ENCODE data around the gene STAM2. TPM values are rescaled to one million over a fixed set of nuclear protein-coding genes. Genes with fewer than 3 reads are reported as not detected.
"Not testable (repeated sequence)": the region's sequence is repeated elsewhere in the genome, so short reads cannot be mapped to it uniquely, and the experiment has no call there.

STAM2 gene
- polyA plus RNA-seq, 3 donors = 7.1 to 22.7 (median 7.6) TPM

DNA sequence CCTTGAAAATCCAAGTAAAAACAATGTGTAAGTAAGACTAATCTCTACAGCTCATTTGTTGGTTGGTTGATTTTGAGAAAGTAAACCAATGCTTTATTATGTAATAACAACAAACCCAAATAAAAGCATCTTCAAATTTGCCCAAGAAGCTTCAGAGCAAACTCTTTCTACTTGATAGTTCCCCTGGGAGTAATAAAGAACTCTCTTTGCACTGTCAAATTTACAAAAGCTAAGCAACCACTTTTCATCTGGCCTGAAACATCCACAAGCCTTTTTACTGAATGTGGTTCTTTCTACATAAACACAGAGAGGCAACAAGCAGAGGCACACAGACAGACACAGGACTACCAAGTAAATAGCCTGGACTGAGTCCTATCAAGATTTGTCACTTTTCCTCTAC is 47.9 kb downstream of the STAM2 start:
- no peak overlapping the region for H3K27ac ChIP-seq (ENCODE audit: low read depth, low read length)

DNA sequence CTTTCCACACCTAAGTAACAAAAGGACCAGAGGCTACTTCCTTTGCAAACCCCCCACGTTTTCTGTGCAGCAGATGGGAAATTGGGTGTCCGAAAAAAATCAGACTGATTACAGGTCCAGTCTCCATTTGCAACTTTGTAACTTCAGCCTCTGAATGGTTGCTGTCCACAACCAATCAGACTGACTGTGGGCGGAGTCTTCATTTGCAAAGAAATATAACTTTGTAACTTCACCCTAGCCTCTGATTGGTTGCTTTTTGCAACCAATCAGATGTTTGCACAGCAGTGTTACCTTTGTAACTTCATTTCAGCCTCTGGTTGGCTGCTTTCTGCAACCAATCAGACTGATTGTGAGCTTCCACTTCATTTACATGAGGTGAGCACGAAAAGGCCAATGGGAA is 48.9 kb downstream of the STAM2 start:
- WGBS, 3 donors = 86 to 98% (median 90%) methylated on average over 4 of the region's 4 CpGs
- H3K27ac ChIP-seq (ENCODE audit: low read depth, low read length) = no peak overlapping the region

DNA sequence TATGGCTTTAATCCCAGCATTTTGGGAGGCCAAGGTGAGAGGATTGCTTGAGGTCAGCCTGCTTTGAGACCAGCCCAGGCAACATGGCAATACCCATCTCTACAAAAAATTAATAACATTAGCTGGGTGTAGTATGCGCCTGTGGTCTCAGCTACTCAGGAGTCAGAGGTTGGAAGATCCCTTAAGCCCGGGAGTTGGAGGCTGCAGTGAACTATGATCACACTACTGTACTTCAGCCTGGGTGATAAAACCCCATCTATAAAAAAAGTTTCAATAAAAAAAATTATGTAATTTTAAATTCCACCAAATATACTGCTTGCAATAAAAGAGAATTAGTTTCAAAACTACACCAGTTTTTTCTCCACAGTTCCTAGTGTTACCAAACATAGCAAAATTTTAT is 53.4 kb downstream of the STAM2 start:
- H3K27ac ChIP-seq (ENCODE audit: low read depth, low read length) = no peak overlapping the region
- WGBS, 3 donors = 97 to 99% (median 98%) methylated on average over 2 of the region's 2 CpGs

DNA sequence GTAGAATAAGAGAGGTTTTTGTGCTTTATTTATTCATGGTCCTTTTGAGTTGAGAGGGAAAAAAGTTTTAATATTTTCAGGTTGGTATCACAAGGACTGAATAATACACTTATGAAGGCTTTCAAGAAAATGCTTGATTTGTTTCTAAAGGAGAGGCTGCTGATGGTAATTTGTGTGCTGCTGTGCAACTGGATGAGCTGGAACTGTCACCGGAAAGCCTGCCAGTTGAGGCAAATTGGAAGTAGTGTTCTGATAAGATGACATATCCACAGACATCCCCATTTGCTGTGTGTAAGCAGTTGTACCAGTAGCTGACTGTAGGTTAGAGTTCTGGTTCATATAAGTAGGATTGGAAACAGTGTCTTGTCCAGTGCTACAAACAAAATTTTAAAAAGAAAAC is 55.1 kb downstream of the STAM2 start:
- 89 to 100% (median 99%) methylated on average over 1 of the region's 1 CpG for WGBS, 3 donors
- no peak overlapping the region for H3K27ac ChIP-seq (ENCODE audit: low read depth, low read length)

DNA sequence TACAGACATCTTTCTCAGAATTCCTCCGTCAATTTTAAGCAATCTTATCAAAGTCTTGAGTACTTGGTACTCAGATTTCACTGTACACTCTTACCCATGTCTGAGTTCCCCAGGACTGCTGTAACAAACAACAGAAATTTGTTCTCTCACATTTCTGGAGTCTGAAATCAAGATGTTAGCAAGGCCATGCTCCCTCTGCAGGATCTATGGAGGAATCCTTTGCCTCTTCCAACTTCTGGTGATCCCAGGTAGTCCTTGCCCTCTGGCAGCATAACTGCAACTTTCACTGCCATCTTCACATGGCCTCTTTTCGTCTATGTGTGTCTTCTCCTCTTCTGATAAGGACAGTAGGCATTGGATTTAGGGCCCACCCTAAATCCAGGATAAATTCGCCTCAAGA is 59.6 kb downstream of the STAM2 start:
- H3K27ac ChIP-seq (ENCODE audit: low read depth, low read length) = no peak overlapping the region
- WGBS, 3 donors = 93 to 97% (median 96%) methylated on average over 3 of the region's 3 CpGs

DNA sequence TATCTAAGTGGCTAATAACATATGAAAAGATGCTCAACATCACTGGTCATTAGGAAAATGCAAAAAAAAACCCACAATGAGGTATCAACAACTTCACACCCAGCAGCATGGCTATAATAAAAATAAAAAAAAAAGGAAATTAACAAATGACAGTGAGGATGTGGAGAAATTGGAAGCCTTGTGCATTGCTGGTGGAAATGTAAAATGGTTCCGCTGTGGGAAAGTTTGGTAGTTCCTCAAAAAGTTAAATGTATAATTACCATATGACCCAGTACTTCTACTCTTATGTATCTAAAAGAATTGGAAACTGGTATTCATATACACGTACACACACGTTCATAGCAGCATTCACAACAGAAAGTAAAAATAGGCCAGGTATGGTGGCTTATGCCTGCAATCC is 61.2 kb downstream of the STAM2 start:
- 86 to 93% (median 86%) methylated on average over 3 of the region's 3 CpGs for WGBS, 3 donors
- no peak overlapping the region for H3K27ac ChIP-seq (ENCODE audit: low read depth, low read length)

DNA sequence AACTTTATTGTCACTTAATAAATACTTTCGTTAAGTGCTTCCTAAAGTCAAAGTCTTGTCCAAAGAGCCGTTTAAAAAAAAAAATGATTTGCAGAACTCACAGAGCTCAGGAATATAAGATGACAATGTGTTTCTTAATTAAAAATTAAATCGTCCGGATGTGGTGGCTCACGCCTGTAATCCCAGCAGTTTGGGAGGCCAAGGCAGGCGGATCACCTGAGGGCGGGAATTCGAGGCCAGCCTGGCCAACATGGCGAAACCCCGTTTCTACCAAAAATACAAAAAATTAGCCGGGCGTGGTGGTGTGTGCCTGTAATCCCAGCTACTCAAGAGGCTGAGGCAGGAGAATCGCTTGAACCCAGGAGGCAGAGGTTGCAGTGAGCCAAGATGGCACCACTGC is 68.4 kb downstream of the STAM2 start:
- not testable (repeated sequence) for H3K27ac ChIP-seq (ENCODE audit: low read depth, low read length)
- 94 to 97% (median 96%) methylated on average over 13 of the region's 13 CpGs for WGBS, 3 donors

DNA sequence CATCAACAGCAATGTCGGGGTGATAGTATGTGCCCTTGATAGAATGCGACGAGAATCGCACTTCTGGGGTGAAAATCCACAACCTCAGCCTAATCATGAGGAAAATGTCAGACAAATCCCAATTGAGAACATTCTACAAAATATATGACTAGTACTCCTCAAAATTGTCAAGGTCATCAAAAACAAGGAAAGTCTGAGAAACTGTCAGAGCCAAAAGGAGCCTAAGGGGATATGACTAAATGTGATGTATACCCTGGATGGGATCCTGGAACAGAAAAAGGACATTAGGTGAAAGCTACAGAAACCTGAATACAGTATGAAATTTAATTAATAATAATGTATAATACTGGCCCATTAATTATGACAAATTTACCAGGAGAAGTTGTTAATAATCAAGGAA is 69.1 kb downstream of the STAM2 start:
- WGBS, 3 donors = 84 to 86% (median 86%) methylated on average over 4 of the region's 4 CpGs
- H3K27ac ChIP-seq (ENCODE audit: low read depth, low read length) = no peak overlapping the region

DNA sequence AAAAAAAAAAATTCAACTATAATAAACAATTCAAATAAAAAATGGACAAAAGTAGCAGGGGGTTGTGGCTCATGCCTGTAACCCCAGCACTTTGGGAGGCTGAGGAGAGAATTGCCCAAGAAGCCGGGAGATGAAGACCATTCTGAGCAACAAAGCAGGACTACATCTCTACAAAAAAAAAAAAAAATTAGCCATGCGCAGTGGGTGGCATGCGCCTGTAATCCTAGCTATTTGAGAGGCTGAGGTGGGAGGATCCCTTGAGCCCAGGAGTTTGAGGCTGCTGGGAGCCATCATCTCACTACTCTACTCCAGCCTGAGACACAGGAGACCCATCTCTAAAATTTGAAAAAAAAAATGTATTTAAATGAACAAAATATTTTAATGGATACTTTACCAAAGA is 72.3 kb downstream of the STAM2 start:
- H3K27ac ChIP-seq (ENCODE audit: low read depth, low read length) = no peak overlapping the region
- 96 to 100% (median 97%) methylated on average over 3 of the region's 3 CpGs for WGBS, 3 donors

DNA sequence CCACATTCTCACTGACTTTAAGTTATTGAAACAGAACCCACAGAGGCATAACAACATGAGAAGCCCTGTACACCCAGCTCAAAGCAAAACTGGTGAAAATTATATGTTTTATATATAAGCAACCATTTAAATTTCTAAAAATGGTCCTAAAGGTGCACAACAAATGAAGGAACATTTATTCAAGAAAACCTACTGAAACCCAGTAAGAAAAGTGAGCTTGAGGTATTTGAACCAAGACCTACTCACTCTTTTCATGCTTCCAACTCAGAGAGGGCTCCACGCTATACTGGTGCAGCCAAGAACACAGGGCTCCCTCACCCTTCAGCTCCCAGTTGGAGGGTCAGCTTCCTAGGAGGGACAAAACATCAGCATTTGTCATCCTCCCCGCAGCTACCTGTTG is 74.6 kb downstream of the STAM2 start:
- H3K27ac ChIP-seq (ENCODE audit: low read depth, low read length) = no peak overlapping the region
- WGBS, 3 donors = 90 to 93% (median 91%) methylated on average over 2 of the region's 2 CpGs

DNA sequence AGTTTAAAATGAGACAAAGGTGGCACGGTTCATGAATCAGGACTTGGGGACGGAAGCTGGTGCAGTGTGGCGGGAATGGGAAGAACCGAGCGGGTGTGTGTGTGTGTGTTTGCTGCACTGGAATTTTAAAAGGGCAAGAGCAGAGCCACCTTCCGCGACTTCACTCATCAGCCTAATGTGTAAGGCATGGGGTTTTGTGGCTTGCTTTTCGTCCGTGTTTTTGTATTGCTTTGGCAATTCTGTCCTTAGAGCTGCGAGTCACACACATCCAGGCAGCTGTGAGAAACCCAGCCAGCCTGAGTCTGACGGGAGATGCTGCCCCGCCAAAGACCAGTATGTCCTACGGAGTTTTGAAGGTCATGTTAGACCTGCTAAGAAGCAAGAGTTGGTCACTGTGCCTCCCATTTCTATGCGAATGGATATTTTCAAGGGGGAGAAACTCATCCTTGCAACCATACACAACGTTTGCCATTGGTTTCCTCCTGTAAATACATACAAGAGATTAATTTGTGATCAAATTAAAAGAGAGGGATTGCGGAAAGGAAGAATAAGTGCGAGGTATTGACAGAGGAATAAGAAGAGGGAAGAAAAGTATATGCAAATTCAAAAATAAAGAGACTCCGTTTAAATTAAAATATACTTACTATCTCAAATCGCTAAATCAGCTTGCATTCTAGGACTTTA is 76.1 kb downstream of the STAM2 start:
- H3K27ac ChIP-seq (ENCODE audit: low read depth, low read length) = no peak overlapping the region
- 14 to 17% (median 16%) methylated on average over 19 of the region's 19 CpGs for WGBS, 3 donors

DNA sequence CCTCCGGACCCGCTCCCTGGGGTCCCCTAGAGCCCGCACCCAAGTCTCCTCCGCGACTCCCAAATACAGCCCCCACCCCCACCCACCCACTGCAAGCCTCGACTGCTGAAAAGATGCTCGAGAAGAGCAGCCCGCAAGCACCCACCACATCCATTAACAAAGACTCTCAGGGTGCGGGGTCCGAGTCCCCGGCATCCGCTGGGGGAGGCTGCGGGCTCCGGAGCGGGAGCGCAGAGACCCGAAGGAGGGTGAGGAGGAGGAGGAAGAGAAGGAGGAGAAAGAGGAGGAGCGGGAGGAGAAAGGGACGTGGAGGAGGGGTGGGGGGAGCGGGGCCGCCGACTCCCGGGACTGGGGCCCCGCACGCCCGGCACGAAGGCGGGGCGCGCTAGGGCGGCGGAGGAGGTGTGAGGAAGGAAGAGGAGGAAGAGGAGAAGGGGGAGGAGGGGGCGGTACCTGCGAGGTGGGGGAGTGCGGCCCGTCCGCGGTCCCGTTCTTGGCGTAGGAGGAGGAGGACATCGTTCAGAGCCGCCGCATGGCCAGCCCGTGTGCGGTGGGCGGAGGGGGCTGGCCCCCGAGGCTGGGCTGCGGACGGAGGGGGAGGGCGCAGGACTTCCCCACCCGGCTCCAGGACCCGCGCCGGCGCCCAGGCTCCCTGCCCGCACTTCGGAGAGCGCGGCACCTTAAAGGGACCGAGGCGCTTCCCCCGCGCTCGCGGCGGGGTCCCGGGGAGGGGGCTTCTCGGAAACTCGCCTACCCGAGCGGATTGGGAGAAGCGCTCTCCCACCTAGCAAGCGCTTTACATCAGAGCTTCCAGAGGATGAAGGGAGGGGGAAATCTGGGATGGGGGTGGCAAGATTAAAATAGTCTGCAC is 76.8 kb downstream of the STAM2 start, which contains the start of gene CACNB4:
TSS of gene CACNB4 (minus strand) at position 549 of the 871 bp plus-strand sequence.
- no peak within 1 kb of the TSS for H3K27ac ChIP-seq (ENCODE audit: low read depth, low read length)
- WGBS, 3 donors = 1% methylated on average over 52 to 73 of the region's 73 CpGs

DNA sequence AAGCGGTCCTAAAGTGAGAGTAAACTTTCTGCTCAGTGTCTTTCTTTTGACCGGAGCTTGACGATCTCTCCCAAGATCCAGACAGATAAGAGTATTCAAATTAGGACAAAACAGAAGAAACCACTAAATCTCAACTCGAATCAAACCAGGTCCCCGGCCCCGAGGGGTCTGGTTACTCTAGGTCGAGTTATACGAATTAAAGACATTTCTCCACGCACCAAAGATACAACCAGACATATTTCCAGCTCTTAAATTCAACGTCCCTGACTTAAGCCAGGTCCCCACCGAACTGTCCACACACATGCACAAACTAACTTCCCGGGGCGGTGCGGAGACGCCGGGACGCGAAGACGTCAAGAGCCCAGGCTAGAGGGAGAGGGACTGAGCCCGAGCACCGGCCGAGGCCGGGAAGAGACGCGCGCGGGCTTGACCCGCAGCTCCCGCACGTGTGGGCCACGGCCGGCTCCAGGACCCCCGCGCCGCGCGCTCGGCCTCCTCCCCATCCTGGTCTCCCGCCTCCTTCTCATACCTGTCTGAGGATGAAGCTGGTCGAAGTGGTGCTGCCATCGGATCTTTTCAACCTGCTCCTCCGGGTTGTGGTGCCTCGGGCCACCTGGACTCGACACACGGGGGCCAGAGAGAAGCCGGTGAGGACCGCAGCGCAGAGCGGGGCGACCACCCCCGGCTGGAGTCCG is 77.6 kb downstream of the STAM2 start:
- no peak overlapping the region for H3K27ac ChIP-seq (ENCODE audit: low read depth, low read length)
- WGBS, 3 donors = 0 to 1% (median 1%) methylated on average over 51 to 52 of the region's 52 CpGs

DNA sequence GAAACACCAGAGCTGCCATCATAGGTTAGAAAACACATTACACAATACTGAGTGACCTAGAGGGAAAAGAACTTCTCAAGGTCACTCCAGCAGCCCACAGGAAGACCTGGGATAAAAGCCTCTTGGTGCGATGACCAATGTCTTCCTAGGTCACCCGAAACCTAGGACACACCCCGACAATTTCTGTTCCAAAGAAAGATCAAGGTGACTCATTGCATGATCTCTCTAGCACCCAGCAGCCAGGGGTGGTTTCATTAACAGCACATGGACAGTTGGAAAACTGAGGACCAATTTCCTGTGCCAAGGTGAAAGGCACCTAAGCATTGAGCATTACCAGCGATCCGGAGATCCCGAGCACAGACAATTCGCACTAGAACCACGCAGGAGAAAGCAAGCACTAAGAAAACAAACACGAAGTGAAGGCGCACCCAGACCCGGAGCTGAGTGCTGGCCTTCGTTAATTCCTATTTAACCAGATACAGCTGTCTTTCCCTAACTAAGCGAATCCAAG is 78.2 kb downstream of the STAM2 start:
- H3K27ac ChIP-seq (ENCODE audit: low read depth, low read length) = no peak overlapping the region
- WGBS, 3 donors = 7 to 19% (median 13%) methylated on average over 13 of the region's 13 CpGs

DNA sequence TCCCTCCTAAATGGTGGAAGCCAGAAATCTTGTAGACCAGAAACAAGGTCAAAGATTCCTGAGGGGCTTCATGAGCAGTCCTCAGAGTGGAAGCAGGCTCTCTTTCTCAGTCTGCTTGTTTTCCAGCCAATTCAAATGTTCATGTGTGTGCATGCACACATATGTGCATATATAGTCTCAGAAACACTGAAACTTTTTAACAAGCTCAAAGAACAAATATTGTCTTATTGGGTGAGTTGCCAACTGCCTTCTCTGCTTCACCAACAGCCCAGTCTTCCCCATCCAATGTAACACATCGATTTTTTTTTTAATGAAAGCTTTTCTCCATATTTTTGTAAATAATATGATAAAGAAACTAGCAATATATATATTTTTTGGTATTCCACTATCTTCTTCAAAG is 80.4 kb downstream of the STAM2 start:
- WGBS, 3 donors = 86 to 91% (median 88%) methylated on average over 1 of the region's 1 CpG

DNA sequence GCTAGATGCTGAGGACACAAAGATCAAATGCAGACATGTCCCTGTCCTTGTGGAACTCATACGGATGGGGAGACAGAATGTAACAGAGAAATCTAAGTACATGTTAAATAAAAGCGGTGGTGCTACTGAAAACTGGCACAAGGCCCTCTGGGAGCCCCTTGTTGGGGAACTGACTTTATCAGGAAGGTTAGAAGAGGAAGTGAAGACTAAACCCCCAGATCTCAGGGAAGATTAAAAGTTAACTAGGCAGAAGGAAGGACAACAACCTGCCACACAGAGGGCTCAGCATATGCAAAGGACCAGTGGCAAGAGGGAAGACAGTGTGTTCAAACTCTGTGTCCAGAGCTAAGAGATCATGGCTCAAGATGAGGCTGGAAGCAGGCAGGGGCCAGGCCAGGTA is 81.5 kb downstream of the STAM2 start:
- 90 to 95% (median 94%) methylated on average over 2 of the region's 2 CpGs for WGBS, 3 donors

More for the DNA sequence above, 80.4 kb downstream of the STAM2 start:
- no peak overlapping the region for H3K27ac ChIP-seq (ENCODE audit: low read depth, low read length)

DNA sequence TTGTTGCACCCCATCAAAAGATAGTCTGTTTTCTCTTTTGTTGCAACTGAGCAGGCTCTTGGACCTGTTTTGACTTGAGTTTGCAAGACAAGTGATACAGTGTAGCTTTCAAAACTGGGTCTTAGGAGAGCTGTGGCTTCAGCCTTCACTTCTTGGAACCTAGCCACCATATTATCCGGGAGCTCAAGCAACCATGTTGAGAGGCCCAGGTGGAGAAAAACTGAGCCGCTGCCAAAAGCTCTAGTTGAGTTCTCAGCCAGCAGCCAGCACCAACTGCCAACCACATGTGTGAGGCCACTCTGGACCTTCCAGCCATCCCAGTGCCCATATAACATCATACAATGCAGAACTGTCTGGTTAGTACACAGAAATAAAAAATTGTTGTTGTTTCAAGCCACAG is 82.1 kb downstream of the STAM2 start:
- no peak overlapping the region for H3K27ac ChIP-seq (ENCODE audit: low read depth, low read length)
- WGBS, 3 donors = 53 to 66% (median 65%) methylated on average over 2 of the region's 2 CpGs

More for the DNA sequence above, 81.5 kb downstream of the STAM2 start:
- no peak overlapping the region for H3K27ac ChIP-seq (ENCODE audit: low read depth, low read length)

DNA sequence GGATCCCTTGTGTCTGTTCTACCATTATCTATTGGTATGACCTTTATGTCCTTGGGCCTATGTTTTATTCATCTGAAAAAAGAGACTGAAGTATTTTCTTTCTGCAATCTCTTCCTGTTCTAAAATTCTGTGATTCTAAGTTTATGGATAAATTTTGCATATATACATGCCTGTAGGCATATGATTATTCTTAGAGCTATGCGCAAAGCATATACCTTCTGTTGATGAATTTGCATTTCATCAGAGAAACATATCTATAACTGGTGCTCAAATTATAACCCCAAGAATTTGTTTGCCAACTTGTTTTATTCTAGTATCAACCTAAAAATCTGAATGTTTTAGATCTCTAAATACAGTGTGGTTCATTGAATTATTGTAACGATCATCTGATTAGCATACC is 83.5 kb downstream of the STAM2 start:
- H3K27ac ChIP-seq (ENCODE audit: low read depth, low read length) = no peak overlapping the region
- 92 to 96% (median 95%) methylated on average over 2 of the region's 2 CpGs for WGBS, 3 donors

DNA sequence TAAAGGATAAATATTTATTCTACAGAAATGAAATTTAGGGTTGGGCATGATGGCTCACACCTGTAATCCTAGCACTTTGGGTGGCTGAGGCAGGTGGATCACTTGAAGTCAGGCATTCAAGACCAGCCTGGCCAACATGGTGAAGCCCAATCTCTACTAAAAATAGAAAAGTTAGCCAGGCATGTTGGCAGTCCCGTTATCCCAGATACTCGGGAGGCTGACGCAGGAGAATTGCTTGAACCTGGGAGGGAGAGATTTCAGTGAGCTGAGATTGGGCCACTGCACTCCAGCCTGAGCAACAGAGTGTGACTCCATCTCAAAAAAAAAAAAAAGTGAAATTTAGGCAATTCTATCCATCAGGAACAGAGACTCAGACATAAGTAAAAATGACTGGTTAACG is 84.8 kb downstream of the STAM2 start:
- WGBS, 3 donors = 89 to 92% (median 91%) methylated on average over 4 of the region's 4 CpGs

More for the DNA sequence above, 84.8 kb downstream of the STAM2 start:
- not testable (repeated sequence) for H3K27ac ChIP-seq (ENCODE audit: low read depth, low read length)

Data from adipose tissue (tissue), 3 donors.